Smooth muscle cell of the brain vasculature (primary cell): ENCODE measurements around the gene NKAPL.
A peak's percentile ranks its signal among the peaks of the same experiment; 100 is the strongest.

Source experiments
- DNase-seq: peaks from one replicate; pipeline ENCODE4 v3.0.0-alpha.2; 2012; ENCODE audit warnings: low read depth, low spot score

The NKAPL gene

DNA sequence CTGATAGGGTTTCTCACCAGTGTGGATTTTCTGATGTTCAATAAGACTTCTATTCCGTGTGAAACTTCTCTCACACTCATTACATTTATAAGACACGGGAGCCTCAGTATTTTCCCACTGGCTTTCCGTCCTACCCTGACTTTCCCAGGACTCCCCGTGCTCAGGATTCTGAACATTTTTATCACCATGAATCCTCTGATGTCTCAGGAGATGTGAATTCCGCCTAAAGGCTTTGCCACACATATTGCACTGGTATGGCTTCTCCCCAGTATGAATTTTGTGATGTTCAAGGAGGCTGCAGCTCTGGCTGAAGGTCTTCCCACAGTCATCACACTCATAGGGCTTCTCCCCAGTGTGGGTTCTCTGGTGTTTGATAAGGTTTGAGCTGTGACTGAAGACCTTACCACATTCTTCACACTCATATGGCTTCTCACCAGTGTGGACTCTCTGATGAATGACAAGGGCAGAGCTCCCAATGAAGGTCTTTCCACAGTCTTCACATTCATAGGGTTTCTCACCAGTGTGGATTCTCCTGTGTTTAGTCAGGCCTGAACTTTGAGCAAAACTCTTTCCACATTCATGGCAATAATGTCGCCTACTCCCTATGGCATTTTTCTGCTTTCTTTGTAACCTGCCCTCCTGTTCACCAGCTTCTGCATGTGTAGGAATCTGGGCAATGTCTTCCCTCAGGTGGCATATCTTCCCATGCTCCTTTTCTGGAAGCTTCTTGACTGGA is 13.7 kb upstream of the NKAPL start:
- no peak for DNase-seq

- DNase-seq, result no peak
These were observed 10.2 kb upstream of the NKAPL start for GRCh38 chr6:28248916-28249315.

DNA sequence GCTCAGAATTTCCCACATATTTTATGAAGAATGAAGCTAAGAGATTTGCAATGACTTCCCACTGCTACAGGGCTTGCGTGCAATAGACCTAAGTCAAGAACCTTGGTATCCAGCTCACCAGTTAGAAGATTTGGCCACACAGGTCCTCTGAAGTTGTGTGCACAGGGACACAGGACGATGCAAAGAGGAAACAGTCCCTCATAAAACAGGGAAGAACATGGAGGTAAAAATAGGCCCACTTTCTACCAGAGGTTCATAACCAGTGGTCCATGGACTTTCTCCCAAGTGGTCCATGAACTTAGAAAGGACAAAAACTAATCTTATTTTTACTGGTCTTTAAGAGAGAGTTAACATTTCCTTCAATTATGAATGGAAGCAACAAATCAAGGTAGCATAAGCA is 8.3 kb upstream of the NKAPL start:
- no peak for DNase-seq

- no peak for DNase-seq
These were observed 7.5 kb upstream of the NKAPL start for GRCh38 chr6:28251661-28252008.

- DNase-seq, result peak; percentile 69
These were observed 6.8 kb upstream of the NKAPL start, which contains the start of gene ZKSCAN4 for GRCh38 chr6:28252009-28252975. ZKSCAN4 (minus strand) TSS chr6:28252269; CDS start chr6:28251980, 289 bp downstream.

- no peak for DNase-seq
These were observed 5.0 kb upstream of the NKAPL start for GRCh38 chr6:28254121-28254519.

GRCh38 chr6:28257042-28257441 is 2.1 kb upstream of the NKAPL start:
- DNase-seq, result no peak

DNA sequence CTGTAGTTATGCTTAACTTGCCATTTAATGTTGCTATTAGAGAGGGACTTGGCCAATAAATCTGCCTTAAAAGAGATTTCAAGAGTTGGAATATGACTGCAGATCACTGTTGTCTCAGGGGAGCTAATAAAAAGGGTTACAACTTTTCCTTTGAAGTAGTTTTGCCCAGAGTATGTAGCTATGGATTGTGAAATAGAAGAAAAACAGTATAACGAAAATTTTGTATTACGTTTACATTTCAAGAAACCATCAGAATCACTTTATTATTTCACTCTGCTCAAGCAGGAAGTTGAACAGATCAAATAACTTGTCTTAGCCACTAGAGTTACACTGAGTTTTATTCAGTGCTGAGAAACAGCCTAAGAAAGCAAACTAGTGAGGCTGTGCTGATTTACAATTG is 4.8 kb downstream of the NKAPL start:
- no peak for DNase-seq

DNA sequence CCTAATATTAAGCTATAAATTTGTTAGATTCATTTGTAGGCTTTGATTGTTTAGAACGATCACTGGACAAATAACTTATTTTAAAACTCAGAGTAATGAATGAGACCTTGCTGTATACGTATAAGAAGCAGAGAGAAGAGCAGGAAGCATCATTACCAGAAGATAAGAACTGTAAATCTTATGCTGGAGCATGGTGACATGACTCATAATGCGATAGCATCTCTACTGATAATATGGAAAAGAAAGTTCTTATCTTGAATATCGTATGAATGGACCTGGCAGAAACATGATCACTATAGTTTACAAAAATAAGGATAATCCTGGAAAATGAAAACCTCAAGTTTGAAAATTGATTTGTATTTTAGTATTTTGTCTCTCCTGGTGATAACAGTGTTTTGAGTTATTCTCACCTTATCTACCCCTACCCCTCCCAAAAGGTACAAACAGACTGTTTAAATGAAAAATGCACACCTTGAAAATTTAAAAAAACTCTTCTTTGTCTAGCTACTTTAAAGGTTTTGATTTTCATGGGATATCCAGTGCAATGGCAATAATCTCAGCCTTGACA is 5.8 kb downstream of the NKAPL start:
- no peak for DNase-seq

DNA sequence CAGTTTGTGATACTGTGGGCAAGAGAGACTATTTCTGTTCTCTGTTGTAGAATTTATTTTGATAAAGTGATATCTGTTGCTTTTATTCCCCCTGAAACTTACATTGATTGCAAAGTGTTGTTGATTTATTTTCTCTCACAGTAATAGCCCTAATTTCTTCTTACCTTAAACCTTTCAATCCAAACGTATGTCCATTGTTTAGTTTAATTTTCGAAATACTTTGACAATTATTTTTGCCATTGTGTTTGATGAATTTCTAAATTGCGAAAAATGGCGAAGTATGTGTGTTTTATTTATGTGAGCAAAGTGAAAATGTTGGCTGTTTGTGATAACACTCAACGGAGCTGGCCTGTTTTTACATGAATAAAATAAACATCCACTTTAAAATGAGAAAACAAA is 7.5 kb downstream of the NKAPL start:
- no peak for DNase-seq

DNA sequence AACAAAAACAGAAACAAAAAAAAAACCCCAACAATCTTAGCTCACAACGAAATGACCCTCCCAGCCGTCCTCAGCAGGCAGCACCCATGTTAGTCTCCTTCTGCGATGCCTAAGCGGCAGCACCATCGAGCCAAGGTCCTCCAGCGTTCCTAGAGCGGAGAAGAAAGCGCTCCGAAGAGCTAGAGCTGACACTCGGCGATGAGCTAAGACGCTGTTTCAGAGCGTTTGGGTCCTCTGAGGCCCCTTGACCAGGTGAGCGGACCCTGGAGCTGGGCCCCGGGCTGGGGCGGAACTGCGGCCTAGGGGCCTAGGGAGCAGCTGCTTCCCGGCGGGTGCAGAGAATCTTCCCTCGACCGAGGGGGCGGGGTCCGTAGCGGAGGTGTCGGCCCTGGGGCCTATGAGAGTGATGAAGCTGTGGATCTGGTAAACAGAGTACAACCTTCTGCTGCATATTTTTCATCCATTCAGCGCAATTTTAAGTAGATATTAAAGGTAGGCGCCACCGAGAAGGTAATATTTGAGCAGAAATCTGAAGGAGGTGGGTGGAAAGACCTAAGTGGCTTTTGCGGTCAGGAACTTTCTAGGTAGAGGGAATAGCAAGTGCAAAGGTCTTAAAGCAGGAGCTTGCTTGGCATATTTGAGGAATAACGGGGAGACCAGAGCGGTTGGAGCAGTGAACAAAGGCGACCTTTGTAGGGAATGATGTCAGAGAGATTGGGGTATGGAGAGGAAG is 8.0 kb downstream of the NKAPL start, which contains the start of gene ZSCAN26:
ZSCAN26 (plus strand) TSS at position 182 of the 733 bp plus-strand sequence. CDS start 4,777 bp downstream, outside the sequence.
- peak; percentile 75 for DNase-seq

- no peak for DNase-seq
These were observed 8.6 kb downstream of the NKAPL start for GRCh38 chr6:28267695-28268059.

DNA sequence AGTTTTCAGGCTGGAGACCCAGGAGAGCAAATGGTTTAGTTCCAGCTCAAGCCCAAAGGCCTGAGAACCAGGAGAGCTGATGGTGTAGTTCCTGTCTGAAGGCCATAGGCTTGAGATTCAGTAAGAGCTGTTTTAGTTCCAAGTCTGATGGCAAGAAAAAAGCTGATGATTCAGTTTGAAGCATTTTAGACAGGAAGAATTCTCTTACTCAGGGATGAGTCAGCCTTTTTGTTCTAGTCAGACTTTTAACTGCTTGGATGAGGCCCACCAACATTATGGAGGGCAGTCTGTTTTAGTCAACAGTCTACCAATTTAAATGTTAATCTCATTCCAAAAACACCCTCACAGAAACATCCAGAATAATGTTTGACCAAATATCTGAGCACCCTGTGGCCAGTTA is 10.4 kb downstream of the NKAPL start:
- no peak for DNase-seq

- DNase-seq, result no peak
These were observed 15.8 kb downstream of the NKAPL start for GRCh38 chr6:28274888-28275287.

DNA sequence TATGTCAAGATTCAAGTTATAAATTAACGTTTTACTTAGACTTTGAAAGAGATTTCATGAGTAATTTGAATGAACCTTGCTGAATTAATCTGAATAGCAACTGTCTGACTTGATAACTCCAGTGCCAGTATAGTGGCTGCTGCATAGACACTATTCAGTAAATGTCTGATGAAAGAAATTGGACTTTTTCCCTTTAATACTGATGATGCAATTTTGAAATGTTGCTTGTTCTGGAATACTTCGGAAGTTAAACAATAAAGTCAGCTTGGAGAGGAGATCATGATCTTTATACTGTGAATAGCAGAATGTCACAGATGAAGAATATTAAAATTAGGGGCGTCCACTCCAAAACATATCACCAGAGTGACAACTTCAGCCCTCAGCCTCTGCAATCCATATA is 18.6 kb downstream of the NKAPL start:
- DNase-seq, result no peak

- DNase-seq, result no peak
These were observed 21.6 kb downstream of the NKAPL start for GRCh38 chr6:28280595-28281287.

GRCh38 chr6:28281288-28282064 is 22.4 kb downstream of the NKAPL start, which contains the start of gene PGBD1:
PGBD1 (plus strand) TSS chr6:28281572; CDS start chr6:28283814, 2,242 bp downstream.
- DNase-seq, result peak; percentile 39

- no peak for DNase-seq
These were observed 23.8 kb downstream of the NKAPL start for GRCh38 chr6:28282926-28283325.

- DNase-seq, result no peak
These were observed 32.5 kb downstream of the NKAPL start for GRCh38 chr6:28291573-28291972.

GRCh38 chr6:28295326-28295725 is 36.2 kb downstream of the NKAPL start:
- no peak for DNase-seq
